ENCODE measurements around the gene GLIPR2. TPM values are rescaled to one million over a fixed set of nuclear protein-coding genes. Genes with fewer than 3 reads are reported as not detected.

GLIPR2 gene
- total and polyA plus RNA-seq, 2 experiments from 2014 or later = 5.1 to 5.7 TPM

DNA sequence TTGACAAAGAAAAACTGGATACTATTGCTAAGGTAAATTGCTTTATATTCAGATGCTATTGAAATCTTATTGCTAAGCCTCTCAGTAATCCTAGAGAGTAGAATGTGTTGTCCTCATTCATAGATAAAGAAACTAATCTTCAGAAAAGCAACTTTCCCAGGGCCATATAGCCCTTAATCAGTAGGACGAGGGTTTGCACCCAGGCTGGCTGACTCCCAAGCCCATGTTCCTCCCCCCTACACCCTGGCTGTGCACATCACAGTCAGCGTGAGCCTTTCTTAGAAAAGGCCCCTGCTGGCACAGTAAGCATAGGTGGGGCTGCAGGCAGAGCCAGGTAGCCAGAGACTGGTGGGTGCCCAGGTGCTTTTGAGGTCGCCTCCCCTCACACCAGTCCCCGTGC, 15.8 kb upstream of the GLIPR2 start (continued):
- TF ChIP-seq, protein P1, sequence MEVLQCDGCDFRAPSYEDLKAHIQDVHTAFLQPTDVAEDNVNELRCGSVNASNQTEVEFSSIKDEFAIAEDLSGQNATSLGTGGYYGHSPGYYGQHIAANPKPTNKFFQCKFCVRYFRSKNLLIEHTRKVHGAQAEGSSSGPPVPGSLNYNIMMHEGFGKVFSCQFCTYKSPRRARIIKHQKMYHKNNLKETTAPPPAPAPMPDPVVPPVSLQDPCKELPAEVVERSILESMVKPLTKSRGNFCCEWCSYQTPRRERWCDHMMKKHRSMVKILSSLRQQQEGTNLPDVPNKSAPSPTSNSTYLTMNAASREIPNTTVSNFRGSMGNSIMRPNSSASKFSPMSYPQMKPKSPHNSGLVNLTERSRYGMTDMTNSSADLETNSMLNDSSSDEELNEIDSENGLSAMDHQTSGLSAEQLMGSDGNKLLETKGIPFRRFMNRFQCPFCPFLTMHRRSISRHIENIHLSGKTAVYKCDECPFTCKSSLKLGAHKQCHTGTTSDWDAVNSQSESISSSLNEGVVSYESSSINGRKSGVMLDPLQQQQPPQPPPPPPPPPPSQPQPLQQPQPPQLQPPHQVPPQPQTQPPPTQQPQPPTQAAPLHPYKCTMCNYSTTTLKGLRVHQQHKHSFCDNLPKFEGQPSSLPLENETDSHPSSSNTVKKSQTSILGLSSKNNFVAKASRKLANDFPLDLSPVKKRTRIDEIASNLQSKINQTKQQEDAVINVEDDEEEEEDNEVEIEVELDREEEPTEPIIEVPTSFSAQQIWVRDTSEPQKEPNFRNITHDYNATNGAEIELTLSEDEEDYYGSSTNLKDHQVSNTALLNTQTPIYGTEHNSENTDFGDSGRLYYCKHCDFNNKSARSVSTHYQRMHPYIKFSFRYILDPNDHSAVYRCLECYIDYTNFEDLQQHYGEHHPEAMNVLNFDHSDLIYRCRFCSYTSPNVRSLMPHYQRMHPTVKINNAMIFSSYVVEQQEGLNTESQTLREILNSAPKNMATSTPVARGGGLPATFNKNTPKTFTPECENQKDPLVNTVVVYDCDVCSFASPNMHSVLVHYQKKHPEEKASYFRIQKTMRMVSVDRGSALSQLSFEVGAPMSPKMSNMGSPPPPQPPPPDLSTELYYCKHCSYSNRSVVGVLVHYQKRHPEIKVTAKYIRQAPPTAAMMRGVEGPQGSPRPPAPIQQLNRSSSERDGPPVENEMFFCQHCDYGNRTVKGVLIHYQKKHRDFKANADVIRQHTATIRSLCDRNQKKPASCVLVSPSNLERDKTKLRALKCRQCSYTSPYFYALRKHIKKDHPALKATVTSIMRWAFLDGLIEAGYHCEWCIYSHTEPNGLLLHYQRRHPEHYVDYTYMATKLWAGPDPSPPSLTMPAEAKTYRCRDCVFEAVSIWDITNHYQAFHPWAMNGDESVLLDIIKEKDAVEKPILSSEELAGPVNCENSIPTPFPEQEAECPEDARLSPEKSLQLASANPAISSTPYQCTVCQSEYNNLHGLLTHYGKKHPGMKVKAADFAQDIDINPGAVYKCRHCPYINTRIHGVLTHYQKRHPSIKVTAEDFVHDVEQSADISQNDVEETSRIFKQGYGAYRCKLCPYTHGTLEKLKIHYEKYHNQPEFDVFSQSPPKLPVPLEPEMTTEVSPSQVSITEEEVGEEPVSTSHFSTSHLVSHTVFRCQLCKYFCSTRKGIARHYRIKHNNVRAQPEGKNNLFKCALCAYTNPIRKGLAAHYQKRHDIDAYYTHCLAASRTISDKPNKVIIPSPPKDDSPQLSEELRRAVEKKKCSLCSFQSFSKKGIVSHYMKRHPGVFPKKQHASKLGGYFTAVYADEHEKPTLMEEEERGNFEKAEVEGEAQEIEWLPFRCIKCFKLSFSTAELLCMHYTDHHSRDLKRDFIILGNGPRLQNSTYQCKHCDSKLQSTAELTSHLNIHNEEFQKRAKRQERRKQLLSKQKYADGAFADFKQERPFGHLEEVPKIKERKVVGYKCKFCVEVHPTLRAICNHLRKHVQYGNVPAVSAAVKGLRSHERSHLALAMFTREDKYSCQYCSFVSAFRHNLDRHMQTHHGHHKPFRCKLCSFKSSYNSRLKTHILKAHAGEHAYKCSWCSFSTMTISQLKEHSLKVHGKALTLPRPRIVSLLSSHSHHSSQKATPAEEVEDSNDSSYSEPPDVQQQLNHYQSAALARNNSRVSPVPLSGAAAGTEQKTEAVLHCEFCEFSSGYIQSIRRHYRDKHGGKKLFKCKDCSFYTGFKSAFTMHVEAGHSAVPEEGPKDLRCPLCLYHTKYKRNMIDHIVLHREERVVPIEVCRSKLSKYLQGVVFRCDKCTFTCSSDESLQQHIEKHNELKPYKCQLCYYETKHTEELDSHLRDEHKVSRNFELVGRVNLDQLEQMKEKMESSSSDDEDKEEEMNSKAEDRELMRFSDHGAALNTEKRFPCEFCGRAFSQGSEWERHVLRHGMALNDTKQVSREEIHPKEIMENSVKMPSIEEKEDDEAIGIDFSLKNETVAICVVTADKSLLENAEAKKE (CRISPR knock-in tag; IDR thresholded peaks at IDR 0.05) = no peak
- TF ChIP-seq EZH2 (IDR thresholded peaks at IDR 0.05; ENCODE audit: low read depth, unreplicated experiment) = no peak

DNA sequence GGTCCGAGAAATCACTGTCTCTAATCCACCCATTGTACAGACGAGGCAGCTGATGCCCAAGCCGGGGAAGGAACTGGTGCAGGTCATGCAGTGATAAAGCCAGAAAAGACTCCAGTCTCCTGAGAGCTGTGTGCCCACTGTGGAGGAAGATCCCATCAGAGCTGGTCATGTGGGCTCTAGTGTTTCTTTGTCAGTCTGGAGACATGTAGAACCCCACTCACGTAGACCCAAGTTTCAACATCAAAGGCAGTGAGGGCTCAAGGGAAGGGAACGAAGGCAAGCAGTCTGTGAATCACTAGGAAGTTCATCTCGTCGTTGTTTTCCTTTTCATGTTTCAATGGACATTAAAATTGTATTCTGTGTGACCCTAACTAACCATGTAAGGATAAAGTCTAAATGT, 14.6 kb upstream of the GLIPR2 start:
- Histone ChIP-seq H3K4me1 (ENCODE audit: insufficient read depth) (0 out of 2 replicates have a peak, but pooled peaks cover 3% of the 10 kb centered on the region), H3K36me3 (ENCODE audit: insufficient read depth) (no peaks in the 10 kb centered on the region), H4K20me1 (replicated peaks; ENCODE audit: insufficient read depth) (no peaks in the 10 kb centered on the region), H3K9me2 (ENCODE audit: insufficient read depth) (no peaks in the 10 kb centered on the region), H3K4me2 (no peak overlapping the region), H3F3A (replicated peaks; ENCODE audit: low read depth) (no peaks in the 10 kb centered on the region), H2AFZ (no peak overlapping the region), H3K4me3 (no peak overlapping the region), H3K27me3 (ENCODE audit: insufficient read depth) (no peaks in the 10 kb centered on the region), H3K27ac (ENCODE audit: low read depth) (no peak overlapping the region), H3K79me2 (replicated peaks; ENCODE audit: insufficient read depth) (no peaks in the 10 kb centered on the region)
- ATAC-seq (no peak), DNase-seq (ENCODE audit: low spot score) (no peak)
- H3K27ac Mint-ChIP-seq = no peak overlapping the region
- H3K27me3 Mint-ChIP-seq (ENCODE audit: insufficient read depth, low read depth, poor library complexity) = no peaks in the 10 kb centered on the region
- H3K4me3 Mint-ChIP-seq = no peak overlapping the region
- no peaks in the 10 kb centered on the region for H3K36me3 Mint-ChIP-seq (ENCODE audit: low read depth)
- no peaks in the 10 kb centered on the region for H3K9me3 Mint-ChIP-seq
- peaks cover 5% of the 10 kb centered on the region for H3K4me1 Mint-ChIP-seq
- TF ChIP-seq EZH2phosphoT487 (IDR thresholded peaks at IDR 0.05; ENCODE audit: unreplicated experiment) (no peak), STAT1 (IDR thresholded peaks at IDR 0.05; ENCODE audit: unreplicated experiment) (no peak), CREB1 (CRISPR knock-in tag; IDR thresholded peaks at IDR 0.05; ENCODE audit: low read depth) (no peak), REST (IDR thresholded peaks at IDR 0.05; ENCODE audit: unreplicated experiment) (no peak), EZH2 (IDR thresholded peaks at IDR 0.05; ENCODE audit: low read depth, unreplicated experiment) (no peak), ETS1 (IDR thresholded peaks at IDR 0.05) (no peak)
- TF ChIP-seq, protein P2, sequence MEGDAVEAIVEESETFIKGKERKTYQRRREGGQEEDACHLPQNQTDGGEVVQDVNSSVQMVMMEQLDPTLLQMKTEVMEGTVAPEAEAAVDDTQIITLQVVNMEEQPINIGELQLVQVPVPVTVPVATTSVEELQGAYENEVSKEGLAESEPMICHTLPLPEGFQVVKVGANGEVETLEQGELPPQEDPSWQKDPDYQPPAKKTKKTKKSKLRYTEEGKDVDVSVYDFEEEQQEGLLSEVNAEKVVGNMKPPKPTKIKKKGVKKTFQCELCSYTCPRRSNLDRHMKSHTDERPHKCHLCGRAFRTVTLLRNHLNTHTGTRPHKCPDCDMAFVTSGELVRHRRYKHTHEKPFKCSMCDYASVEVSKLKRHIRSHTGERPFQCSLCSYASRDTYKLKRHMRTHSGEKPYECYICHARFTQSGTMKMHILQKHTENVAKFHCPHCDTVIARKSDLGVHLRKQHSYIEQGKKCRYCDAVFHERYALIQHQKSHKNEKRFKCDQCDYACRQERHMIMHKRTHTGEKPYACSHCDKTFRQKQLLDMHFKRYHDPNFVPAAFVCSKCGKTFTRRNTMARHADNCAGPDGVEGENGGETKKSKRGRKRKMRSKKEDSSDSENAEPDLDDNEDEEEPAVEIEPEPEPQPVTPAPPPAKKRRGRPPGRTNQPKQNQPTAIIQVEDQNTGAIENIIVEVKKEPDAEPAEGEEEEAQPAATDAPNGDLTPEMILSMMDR (conservative IDR thresholded peaks at IDR 0.05; ENCODE audit: low read depth in 2 of 2) = no peak

Data from GM23338 (cell line).